GM18867 (cell line): ENCODE results near the gene KIAA0513.

Source experiments
- ATAC-seq: cut with Tn5 transposase; IDR thresholded peaks from one replicate; pipeline ENCODE4 v1.9.1; 2021; ENCODE audit warnings: mild to moderate bottlenecking, moderate library complexity; ENCODE audit not compliant: unreplicated experiment

KIAA0513 gene

DNA sequence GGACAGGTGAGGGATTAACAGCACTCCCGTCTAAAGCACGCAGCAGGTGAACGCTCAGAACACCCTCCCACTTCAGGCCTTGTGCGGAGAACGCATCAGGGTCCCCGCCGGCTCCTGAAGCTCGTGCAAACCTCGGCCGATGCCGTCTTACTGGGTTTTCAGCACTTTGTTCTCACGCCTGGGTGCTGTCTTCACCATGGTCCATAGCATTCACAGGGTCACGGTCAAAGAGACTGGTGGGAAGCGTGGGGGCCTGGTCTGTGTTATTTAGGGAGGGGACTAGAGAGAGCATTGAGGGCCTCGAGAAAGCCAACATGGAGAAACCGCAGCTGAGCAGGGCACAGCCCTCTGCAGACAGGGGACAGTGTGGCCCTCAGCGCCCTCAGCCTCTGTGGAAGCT lies 58.1 kb downstream of the KIAA0513 start:
- no peak for ATAC-seq

GRCh38 chr16:85086347-85087291 lies 59.0 kb downstream of the KIAA0513 start:
- ATAC-seq = peak; percentile 70

- no peak for ATAC-seq
Observed at GRCh38 chr16:85087899-85088569, 60.4 kb downstream of the KIAA0513 start.

GRCh38 chr16:85088570-85089199 lies 61.1 kb downstream of the KIAA0513 start:
- ATAC-seq = no peak

DNA sequence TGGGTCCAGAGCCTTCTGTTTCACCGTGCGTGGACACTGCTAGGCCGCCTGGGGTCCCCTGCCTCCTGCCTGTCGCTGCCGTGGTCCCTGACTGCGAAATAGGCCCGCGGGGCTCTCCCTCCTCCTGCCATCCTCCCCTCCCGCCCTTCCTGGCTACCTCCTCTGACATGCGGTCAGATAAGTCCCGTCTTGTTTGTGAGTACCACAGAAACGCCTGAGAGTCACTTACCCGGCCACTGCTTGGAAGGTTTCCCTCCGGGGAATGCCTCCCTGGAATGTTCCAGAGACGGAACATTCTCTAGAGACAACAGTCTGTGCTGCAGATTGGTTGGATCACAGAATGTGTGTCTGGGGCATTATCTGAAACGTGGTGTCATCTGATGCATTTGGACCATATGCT lies 61.9 kb downstream of the KIAA0513 start:
- ATAC-seq = no peak

GRCh38 chr16:85090181-85090580 lies 62.6 kb downstream of the KIAA0513 start:
- ATAC-seq = no peak

DNA sequence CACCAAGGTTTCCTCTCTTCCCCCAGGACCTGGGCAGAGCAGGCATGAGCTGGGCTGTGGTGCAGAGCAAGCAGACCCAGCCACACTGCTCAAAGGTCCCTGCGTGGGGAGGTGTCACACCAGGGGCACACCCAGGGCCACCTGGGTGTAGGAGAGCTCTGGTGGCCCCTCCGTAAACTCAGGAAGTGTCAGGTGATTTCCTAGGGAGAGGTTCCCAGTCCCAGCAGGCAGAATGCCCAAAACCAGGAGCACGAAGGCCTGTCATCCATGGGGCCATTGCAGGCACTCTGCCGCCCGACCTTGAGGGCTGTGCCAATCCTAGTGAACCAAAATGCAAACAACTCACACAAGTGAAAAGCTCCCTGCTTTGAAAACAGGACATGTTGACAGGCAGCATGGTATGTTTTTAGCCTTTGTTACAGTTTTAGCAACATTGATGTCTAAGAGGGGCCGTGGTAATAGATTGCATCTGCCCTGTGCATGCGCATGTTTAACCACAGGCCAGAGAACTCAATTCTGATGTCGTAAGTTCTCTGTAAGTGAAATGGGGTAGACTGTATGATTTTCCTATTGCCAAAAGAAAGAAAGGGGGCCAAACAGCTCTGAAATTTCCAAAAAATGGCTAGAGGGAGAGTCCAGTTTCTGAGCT lies 63.4 kb downstream of the KIAA0513 start:
- no peak for ATAC-seq

GRCh38 chr16:85091522-85091910 lies 63.9 kb downstream of the KIAA0513 start:
- no peak for ATAC-seq

DNA sequence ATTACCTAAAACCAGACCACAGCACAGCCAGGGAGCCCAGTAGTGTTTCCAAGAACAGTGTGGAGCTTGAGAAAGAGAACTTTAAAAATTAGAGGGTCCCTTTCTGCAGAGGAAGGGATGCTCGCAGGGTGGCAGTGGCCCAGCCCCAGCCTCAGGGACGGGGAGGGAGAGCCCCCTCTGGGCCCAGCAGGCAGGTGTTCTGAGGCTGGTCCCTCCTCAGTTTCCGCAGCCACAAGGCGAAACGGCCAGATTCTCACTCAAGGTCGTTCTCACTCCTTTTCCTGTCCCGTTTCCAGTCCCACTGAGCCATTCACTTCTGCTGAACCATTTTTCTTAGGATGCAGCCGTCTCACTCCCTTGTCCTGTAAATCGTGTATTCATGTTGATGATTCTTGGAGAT lies 64.7 kb downstream of the KIAA0513 start:
- ATAC-seq = no peak

- no peak for ATAC-seq
Observed at GRCh38 chr16:85092851-85093250, 65.3 kb downstream of the KIAA0513 start.

GRCh38 chr16:85093705-85094104 lies 66.1 kb downstream of the KIAA0513 start:
- no peak for ATAC-seq

DNA sequence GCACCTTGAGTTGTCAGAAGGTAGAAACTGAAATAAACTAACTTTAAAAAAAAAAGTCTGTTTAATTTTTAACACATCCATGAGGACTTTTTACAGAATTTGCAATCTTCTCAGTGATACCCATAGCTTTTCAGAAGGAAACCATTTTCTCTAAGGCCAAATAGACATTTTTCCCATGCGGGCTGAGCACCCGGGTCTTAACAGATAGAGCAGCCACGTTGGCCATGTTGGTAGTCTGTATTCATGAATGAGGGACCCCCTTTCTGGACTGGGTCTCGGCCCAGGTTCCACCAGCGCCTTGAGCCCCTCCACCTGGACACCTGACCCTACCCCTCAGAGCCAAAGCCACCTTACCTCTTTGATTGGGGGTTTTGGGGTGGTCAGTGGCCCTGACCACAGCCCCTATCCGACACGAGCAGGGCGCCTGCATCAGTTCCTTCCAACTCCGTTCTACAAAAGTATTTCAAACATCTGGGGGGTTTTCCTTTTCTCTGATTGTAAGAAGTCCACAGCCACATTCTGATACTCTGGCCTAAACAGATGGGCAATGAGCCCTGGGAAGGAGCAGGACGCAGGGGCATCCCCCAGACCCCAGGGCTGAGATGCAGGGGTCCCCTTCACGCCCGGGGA lies 66.7 kb downstream of the KIAA0513 start:
- no peak for ATAC-seq

DNA sequence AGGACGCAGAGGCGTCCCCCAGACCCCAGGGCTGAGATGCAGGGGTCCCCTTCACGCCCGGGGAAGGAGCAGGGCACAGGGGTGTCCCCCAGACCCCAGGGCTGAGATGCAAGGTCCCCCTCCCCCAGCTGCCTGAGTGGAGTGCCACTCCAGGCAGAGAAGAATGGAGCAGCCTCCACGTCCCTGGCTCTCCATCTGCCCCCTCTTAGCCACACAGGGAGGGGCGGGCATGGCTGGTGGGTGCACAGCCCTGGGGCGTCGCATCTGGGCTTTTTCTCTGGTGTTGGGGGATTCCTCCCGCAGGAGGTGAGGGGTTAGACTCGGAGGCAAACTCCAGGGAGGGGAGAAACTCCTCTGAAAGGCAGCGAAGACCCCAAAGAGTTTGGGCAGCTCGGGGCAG lies 67.2 kb downstream of the KIAA0513 start:
- no peak for ATAC-seq

GRCh38 chr16:85096921-85097320 lies 69.3 kb downstream of the KIAA0513 start:
- no peak for ATAC-seq

DNA sequence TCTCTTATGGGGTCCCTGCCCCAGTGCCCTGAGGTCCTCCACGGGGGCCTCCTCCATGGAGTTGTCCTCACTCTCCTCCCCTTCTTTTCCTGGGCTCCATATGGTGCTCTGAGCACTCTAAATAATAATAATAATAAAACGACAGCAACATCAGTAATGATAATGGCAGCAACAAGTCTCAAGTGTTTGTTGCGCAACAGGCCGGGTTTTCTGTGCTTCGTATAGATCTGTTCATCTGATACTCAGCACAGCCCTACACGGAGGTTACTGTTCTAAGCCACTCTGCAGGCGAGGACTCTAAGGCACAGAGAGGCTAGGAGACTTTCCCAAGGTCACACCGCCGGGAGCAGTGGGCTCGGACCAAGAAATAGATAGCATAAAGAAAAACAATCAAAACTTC lies 71.0 kb downstream of the KIAA0513 start:
- ATAC-seq = no peak

DNA sequence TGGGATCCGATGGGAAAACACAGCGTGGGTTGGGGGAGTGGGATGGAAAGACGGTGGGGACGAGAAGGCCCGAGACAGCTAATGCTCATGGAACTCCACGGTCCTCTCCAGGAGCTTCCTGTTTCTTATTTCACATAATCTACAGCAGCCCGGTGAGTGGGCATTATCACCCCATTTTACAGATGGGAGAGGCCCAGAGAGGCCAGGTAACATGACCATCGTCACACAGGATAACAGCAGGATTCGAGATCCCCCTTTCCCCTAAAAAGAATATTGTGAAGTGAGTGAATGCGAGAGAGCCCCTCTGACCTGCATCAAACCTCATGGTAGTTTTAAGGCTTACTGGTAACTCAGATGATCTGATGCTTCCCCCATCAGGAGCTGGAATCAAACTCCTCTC lies 72.7 kb downstream of the KIAA0513 start:
- no peak for ATAC-seq

GRCh38 chr16:85101956-85102630 lies 74.5 kb downstream of the KIAA0513 start:
- no peak for ATAC-seq

DNA sequence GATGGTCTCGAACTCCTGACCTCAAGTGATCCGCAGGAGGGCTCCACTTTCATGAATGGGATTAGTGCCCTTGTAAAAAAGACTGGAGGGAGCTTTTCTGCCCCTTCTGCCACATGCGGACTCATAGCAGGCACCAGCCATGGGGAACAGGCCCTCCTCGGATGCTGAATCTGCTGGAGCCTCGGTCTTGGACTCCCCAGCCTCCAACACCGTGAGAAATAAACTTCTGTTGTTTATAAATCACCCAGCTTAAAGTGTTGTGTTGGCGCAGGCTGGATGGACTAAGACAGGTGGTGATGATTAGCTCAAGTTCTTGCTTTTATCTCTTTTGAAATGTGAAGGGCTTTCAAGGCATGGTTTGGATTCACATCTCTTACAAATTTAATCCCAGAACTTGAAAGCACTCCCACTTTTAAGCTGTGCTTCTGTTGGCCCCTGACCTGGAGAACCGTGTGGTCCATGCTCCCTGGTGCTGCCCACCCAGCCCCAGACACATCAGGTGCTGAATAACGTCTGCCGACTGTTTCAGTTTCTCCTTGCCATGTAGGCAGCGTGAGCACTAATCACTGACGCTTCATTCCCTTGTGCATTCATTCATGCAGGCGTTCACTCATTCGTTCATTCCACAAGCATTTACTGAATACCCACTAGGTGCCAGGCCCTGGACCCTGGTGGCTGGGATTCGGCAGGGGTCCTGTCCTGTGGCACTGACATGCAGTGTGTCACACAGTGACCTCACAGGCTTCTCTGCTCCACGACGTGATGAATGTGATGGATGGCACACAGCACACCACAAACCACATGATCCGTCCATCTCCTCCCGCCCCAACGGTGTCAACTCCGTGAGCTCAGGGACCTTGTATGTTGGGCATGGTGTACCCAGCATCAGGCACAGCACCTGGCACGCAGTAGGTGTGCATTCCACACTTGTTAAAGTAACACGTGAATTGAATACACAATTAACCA lies 75.8 kb downstream of the KIAA0513 start:
- no peak for ATAC-seq

- ATAC-seq = no peak
Observed at GRCh38 chr16:85104147-85104546, 76.6 kb downstream of the KIAA0513 start.
